ENCODE data around the gene GLRX5. TPM values are rescaled to one million over a fixed set of nuclear protein-coding genes. Genes with fewer than 3 reads are reported as not detected.

The GLRX5 gene
- polyA plus RNA-seq, 2 of the 4 experiments (the other 2 are of a cell fraction) = 51.2 to 73.2 TPM

DNA sequence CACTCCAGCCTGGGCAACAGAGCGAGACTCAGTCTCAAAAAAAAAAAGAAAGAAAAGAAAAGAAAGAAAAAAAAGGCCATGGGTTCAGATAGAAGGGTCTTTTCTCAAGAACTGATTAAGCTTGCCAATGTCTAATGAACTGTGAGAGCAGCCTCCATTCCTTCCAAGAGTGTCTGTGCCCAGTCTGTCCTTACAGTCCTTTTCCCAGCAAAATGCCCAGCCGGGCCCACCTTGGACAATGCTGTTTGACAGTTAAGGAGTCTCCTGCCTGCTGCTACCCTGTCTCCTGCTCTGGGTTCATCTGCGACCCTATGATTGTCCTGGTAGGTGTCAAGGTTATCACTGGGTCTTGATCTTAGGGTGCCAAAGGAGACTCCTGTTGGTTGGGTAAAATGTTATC is 39.8 kb upstream of the GLRX5 start:
- Histone ChIP-seq H3K4me3 (no peak overlapping the region), H3K27ac (no peak overlapping the region), H3K9me3 (no peaks in the 10 kb centered on the region), H3K4me1 (peaks cover 6% of the 10 kb centered on the region; the same call in 1 of the 3 replicates), H3K4me2 (no peak overlapping the region)
- TF ChIP-seq ZFP36 (IDR thresholded peaks at IDR 0.05; ENCODE audit: borderline replicate concordance, partially characterized antibody) (no peak), NR3C1 (IDR thresholded peaks at IDR 0.05) (no peak), ZSCAN20 (CRISPR knock-in tag; IDR thresholded peaks at IDR 0.05) (no peak), CHD2 (IDR thresholded peaks at IDR 0.05; ENCODE audit: low read length, partially characterized antibody) (no peak)
- no peak for DNase-seq (ENCODE audit: low read depth in 1 of 2, low spot score in 1 of 2)
- CTCF ChIA-PET = no interaction called here
- no peak for FAIRE-seq
- POLR2A ChIA-PET = no interaction called here
- 86% methylated on average over 3 of the region's 3 CpGs for WGBS (ENCODE audit: missing lambda C conversion rate)
- ATAC-seq = no peak

DNA sequence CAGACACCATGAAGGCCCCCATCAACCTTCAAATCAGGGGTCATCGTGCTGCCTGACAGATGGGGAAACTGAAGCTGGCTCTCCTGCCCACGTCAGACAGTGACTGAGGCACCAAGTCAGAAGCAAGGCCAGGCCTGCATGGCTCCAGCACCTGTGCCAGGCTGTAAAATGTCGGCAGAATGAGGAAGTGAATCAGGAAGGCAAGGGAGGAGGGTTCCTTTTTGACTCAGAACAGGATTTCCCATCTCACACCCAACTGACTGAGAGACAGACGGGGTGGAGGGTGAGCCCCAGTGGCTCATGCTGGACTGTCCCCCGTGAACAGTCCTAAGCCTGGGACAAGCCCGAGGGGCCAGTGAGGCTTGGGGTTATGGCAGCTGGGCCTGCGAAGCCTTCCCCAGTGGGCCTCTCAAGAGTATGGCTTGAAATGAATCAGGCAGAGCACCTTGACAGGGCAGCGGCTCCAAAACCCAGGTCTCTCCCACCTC is 39.3 kb upstream of the GLRX5 start:
- Histone ChIP-seq H3K4me1 (peaks cover 7% of the 10 kb centered on the region; the same call in 2 of the 3 replicates), H3K9me3 (no peaks in the 10 kb centered on the region), H3K4me3 (no peak overlapping the region), H3K4me2 (no peak overlapping the region), H3K27ac (no peak overlapping the region)
- TF ChIP-seq KDM1A (IDR thresholded peaks at IDR 0.05; ENCODE audit: low read depth) (no peak), MYC (IDR thresholded peaks at IDR 0.05; ENCODE audit: borderline replicate concordance, low read length) (no peak), SMC3 (IDR thresholded peaks at IDR 0.05) (no peak), NFE2L2 (conservative IDR thresholded peaks at IDR 0.05; ENCODE audit: low read length) (no peak), HOXB13 (CRISPR knock-in tag; IDR thresholded peaks at IDR 0.05; ENCODE audit: low read depth) (no peak), CTCF (IDR thresholded peaks at IDR 0.05) (no peak), HMGXB4 (CRISPR knock-in tag; IDR thresholded peaks at IDR 0.05; ENCODE audit: borderline replicate concordance) (no peak), REST (IDR thresholded peaks at IDR 0.05) (no peak), RAD21 (conservative IDR thresholded peaks at IDR 0.05 in 1 of 2, IDR thresholded peaks at IDR 0.05 in 1 of 2) (no peak), RNF2 (IDR thresholded peaks at IDR 0.05; ENCODE audit: borderline replicate concordance, low read depth) (no peak), RFX5 (IDR thresholded peaks at IDR 0.05) (no peak), EP300 (IDR thresholded peaks at IDR 0.05) (no peak), EHMT2 (IDR thresholded peaks at IDR 0.05; ENCODE audit: low read depth) (no peak), HDAC2 (IDR thresholded peaks at IDR 0.05) (no peak), ESRRA (IDR thresholded peaks at IDR 0.05; ENCODE audit: borderline replicate concordance, low read length) (no peak), ZC3H11A (IDR thresholded peaks at IDR 0.05) (no peak), ZSCAN20 (CRISPR knock-in tag; IDR thresholded peaks at IDR 0.05) (no peak), POLR2A (IDR thresholded peaks at IDR 0.05; ENCODE audit: low read length) (no peak)
- TF ChIP-seq, protein P1, sequence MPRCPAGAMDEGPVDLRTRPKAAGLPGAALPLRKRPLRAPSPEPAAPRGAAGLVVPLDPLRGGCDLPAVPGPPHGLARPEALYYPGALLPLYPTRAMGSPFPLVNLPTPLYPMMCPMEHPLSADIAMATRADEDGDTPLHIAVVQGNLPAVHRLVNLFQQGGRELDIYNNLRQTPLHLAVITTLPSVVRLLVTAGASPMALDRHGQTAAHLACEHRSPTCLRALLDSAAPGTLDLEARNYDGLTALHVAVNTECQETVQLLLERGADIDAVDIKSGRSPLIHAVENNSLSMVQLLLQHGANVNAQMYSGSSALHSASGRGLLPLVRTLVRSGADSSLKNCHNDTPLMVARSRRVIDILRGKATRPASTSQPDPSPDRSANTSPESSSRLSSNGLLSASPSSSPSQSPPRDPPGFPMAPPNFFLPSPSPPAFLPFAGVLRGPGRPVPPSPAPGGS (IDR thresholded peaks at IDR 0.05) = no peak
- TF ChIP-seq, protein P2, sequence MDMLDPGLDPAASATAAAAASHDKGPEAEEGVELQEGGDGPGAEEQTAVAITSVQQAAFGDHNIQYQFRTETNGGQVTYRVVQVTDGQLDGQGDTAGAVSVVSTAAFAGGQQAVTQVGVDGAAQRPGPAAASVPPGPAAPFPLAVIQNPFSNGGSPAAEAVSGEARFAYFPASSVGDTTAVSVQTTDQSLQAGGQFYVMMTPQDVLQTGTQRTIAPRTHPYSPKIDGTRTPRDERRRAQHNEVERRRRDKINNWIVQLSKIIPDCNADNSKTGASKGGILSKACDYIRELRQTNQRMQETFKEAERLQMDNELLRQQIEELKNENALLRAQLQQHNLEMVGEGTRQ (IDR thresholded peaks at IDR 0.05) = no peak
- FAIRE-seq (no peak), DNase-seq (ENCODE audit: low read depth in 1 of 2, low spot score in 1 of 2) (no peak), ATAC-seq (no peak)
- 81% methylated on average over 7 of the region's 8 CpGs for WGBS (ENCODE audit: missing lambda C conversion rate)
- POLR2A ChIA-PET = no interaction called here
- CTCF ChIA-PET = interaction anchor here (1.0 kb wide), 1 partner anchor 32 kb away, joined by 3 read pairs; no protein-coding TSS in a partner anchor
